ENCODE measurements around the gene TUBB1. TPM values are rescaled to one million over a fixed set of nuclear protein-coding genes. Genes with fewer than 3 reads are reported as not detected.

Gene TUBB1
- polyA plus RNA-seq (2011; rRNA removed): 0.01 TPM in 1 of 2 replicates, not detected in the other
- not detected in 2 replicates for polyA minus RNA-seq (2011; rRNA and poly(A)+ RNA removed)

GRCh38 chr20:59019217-59019616 lies at the start of gene TUBB1:
Gene TUBB1 (plus strand): TSS chr20:59019429. CDS start chr20:59019523, 94 bp downstream.
- no peak for DNase-seq (ENCODE audit: low read depth)
- no peak within 1 kb of the TSS for H3K4me3 ChIP-seq (ENCODE audit: low read depth, low read length)
- H3K27me3 ChIP-seq (ENCODE audit: control insufficient read depth, insufficient read depth, low read length): no peaks in the 10 kb centered on the region
- TF ChIP-seq CTCF (IDR thresholded peaks at IDR 0.05; ENCODE audit: insufficient read depth, low read depth, low read length): no peak
- H3K36me3 ChIP-seq (ENCODE audit: control insufficient read depth, insufficient read depth, low read length): peaks cover 6% of the 10 kb centered on the region
- CTCF ChIA-PET: no interaction called here
- POLR2A ChIA-PET: no interaction called here

- ChIA-PET POLR2A (no interaction called here), CTCF (no interaction called here)
- H3K36me3 ChIP-seq (ENCODE audit: control insufficient read depth, insufficient read depth, low read length): no peaks in the 10 kb centered on the region
- H3K27me3 ChIP-seq (ENCODE audit: control insufficient read depth, insufficient read depth, low read length): peaks cover 3% of the 10 kb centered on the region; the same call in 1 of the 2 replicates
- TF ChIP-seq CTCF (IDR thresholded peaks at IDR 0.05; ENCODE audit: insufficient read depth, low read depth, low read length): no peak
- no peak for DNase-seq (ENCODE audit: low read depth)
- H3K4me3 ChIP-seq (ENCODE audit: low read depth, low read length): no peak overlapping the region
These were observed 49.8 kb upstream of the TUBB1 start for GRCh38 chr20:58969439-58969838.

- no peak for TF ChIP-seq CTCF (IDR thresholded peaks at IDR 0.05; ENCODE audit: insufficient read depth, low read depth, low read length)
- DNase-seq (ENCODE audit: low read depth): no peak
- Histone ChIP-seq H3K36me3 (ENCODE audit: control insufficient read depth, insufficient read depth, low read length) (no peaks in the 10 kb centered on the region), H3K27me3 (ENCODE audit: control insufficient read depth, insufficient read depth, low read length) (peaks cover 3% of the 10 kb centered on the region; the same call in 1 of the 2 replicates), H3K4me3 (ENCODE audit: low read depth, low read length) (no peak overlapping the region)
- POLR2A ChIA-PET: no interaction called here
- CTCF ChIA-PET: no interaction called here
These were observed 49.1 kb upstream of the TUBB1 start for GRCh38 chr20:58970146-58970545.

GRCh38 chr20:58971429-58971828 lies 47.8 kb upstream of the TUBB1 start:
- Histone ChIP-seq H3K4me3 (ENCODE audit: low read depth, low read length) (no peak overlapping the region), H3K36me3 (ENCODE audit: control insufficient read depth, insufficient read depth, low read length) (no peaks in the 10 kb centered on the region), H3K27me3 (ENCODE audit: control insufficient read depth, insufficient read depth, low read length) (peaks cover 3% of the 10 kb centered on the region; the same call in 1 of the 2 replicates)
- POLR2A ChIA-PET: no interaction called here
- no peak for TF ChIP-seq CTCF (IDR thresholded peaks at IDR 0.05; ENCODE audit: insufficient read depth, low read depth, low read length)
- DNase-seq (ENCODE audit: low read depth): no peak
- CTCF ChIA-PET: interaction anchor here (0.6 kb wide), 1 partner anchor 250 kb away, joined by 3 read pairs; no protein-coding TSS in a partner anchor

GRCh38 chr20:58973179-58973578 lies 46.0 kb upstream of the TUBB1 start:
- Histone ChIP-seq H3K4me3 (ENCODE audit: low read depth, low read length) (no peak overlapping the region), H3K36me3 (ENCODE audit: control insufficient read depth, insufficient read depth, low read length) (no peaks in the 10 kb centered on the region), H3K27me3 (ENCODE audit: control insufficient read depth, insufficient read depth, low read length) (peaks cover 2% of the 10 kb centered on the region; the same call in 1 of the 2 replicates)
- no peak for DNase-seq (ENCODE audit: low read depth)
- ChIA-PET CTCF (no interaction called here), POLR2A (no interaction called here)
- TF ChIP-seq CTCF (IDR thresholded peaks at IDR 0.05; ENCODE audit: insufficient read depth, low read depth, low read length): no peak
